Stomach (tissue), 9 donors: Measurements from ENCODE around the gene LTV1. TPM values are rescaled to one million over a fixed set of nuclear protein-coding genes. Genes with fewer than 3 reads are reported as not detected.
A peak's percentile ranks its signal among the peaks of the same experiment; 100 is the strongest.

Experiments
- DNase-seq, 2 donors: peaks; one replicate each; pipeline versions ENCODE4 v3.0.0 to v3.0.0-alpha.2; 2013 to 2019
- H3K27ac ChIP-seq, 5 donors: fragments of 200-600 bp in 4 of 5; sonication (generic) in 4 of 5; one replicate each; pipeline ENCODE4 v1.5.1; 2013 to 2019; ENCODE audit warnings: mild to moderate bottlenecking in 1 of 5, moderate library complexity in 1 of 5
- H3K27me3 ChIP-seq, 3 donors: fragments of 200-600 bp; sonication (generic); one replicate each; pipeline ENCODE4 v1.5.1; 2017 to 2019; ENCODE audit warnings: mixed run types in 1 of 3
- H3K36me3 ChIP-seq, 4 donors: fragments of 200-600 bp; sonication (generic); 1 replicate in 3 of 4; 2 replicates in 1 of 4; pipeline ENCODE4 v1.5.1; 2016 to 2019
- H3K4me1 ChIP-seq, 4 donors: fragments of 200-600 bp; sonication (generic); one replicate each; pipeline ENCODE4 v1.5.1; 2016 to 2019
- H3K4me3 ChIP-seq, 4 donors: fragments of 200-600 bp; sonication (generic) in 3 of 4; one replicate each; pipeline ENCODE4 v1.5.1; 2016 to 2019; ENCODE audit warnings: mild to moderate bottlenecking in 1 of 4
- H3K9me3 ChIP-seq, 4 donors: fragments of 200-600 bp; sonication (generic); one replicate each; pipeline ENCODE4 v1.5.1; 2016 to 2019
- EP300 ChIP-seq: sonication (generic); formaldehyde crosslinking; IDR thresholded peaks from one replicate; pipeline ENCODE4 v1.6.1; 2017; ENCODE audit warnings: antibody characterized with exemption
- POLR2A ChIP-seq, 4 donors: fragments of 450-650 bp; IDR thresholded peaks; one replicate each; pipeline ENCODE4 v1.6.1; 2016; ENCODE audit warnings: antibody characterized with exemption in 4 of 4, control low read depth in 2 of 4, mild to moderate bottlenecking in 1 of 4, moderate library complexity in 1 of 4
- POLR2AphosphoS5 ChIP-seq, 3 donors: sonication (generic); formaldehyde crosslinking; IDR thresholded peaks; one replicate each; pipeline ENCODE4 v1.6.1; 2016; ENCODE audit warnings: antibody characterized with exemption in 3 of 3
- WGBS, 5 donors: extraction: QIAGEN DNeasy Blood & Tissue Kit in 3 of 5; methylation state at CpG; one replicate each; pipeline versions ENCODE4 v1.1.5 to v1.1.7; 2013 to 2018; 5-methylcytosine and 5-hydroxymethylcytosine counted together
- intact Hi-C: fragments of 100-400 bp; cut with DNase I; formaldehyde crosslinking; loops from one replicate; pipeline ENCODE4 v1.15.1; 2023; ENCODE audit warnings: low total_unique reads
- polyA plus RNA-seq, 3 donors: library from polyadenylated mRNA; stranded (reverse); fragments of 200-250 nt; gene quantifications; one replicate each; pipeline ENCODE4 v1.2.3, GENCODE V29; 2013
- total RNA-seq, 5 donors: library from RNA; depleted of rRNA; stranded (reverse); fragments of >200 nt; gene quantifications; one replicate each; pipeline versions ENCODE4 v1.1.0 to v1.2.3, GENCODE V29; 2014 to 2016
- TF ChIP-seq, protein P1 (sequence below), 7 experiments: fragments of 450-650 bp in 4 of 7; fragments of 200-600 bp in 3 of 7; sonication (generic) in 3 of 7; IDR thresholded peaks; one replicate each; pipeline ENCODE4 v1.5.1; 2016 to 2019; ENCODE audit warnings: antibody characterized with exemption in 7 of 7, control low read depth in 2 of 7, mild to moderate bottlenecking in 1 of 7
- donor health status: healthy with polysubstance abuse.
- donor health status: Bipolar disorder and iron deficiency.
- donor health status: healthy.

LTV1 gene
- total and polyA plus RNA-seq, 8 donors: 1.2 to 25.3 (median 16.6) TPM

DNA sequence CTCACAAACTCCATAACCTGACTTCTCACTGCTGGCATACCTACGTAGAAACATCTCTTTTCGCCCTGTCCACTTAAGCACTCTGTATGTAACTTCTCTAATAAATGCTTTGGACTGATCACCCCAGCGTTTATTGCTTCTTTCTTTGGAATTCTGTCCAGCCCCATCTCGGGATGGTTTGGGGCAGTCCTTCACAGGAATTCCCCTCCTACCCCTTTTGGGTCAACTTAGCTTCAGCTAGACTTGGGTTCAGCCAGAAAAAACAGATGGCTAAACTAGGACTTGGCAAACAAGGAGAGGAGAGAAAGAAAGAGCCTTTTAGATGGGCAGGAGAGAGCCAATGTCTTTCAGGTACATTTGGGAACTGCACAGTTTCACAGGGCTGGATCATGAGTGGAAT lies 3.9 kb upstream of the LTV1 start:
- no peaks in the 10 kb centered on the region for H3K27me3 ChIP-seq
- intact Hi-C loops: no loop called here
- TF ChIP-seq POLR2A (IDR thresholded peaks at IDR 0.05): no peak
- no peak for TF ChIP-seq EP300
- TF ChIP-seq, protein P1, sequence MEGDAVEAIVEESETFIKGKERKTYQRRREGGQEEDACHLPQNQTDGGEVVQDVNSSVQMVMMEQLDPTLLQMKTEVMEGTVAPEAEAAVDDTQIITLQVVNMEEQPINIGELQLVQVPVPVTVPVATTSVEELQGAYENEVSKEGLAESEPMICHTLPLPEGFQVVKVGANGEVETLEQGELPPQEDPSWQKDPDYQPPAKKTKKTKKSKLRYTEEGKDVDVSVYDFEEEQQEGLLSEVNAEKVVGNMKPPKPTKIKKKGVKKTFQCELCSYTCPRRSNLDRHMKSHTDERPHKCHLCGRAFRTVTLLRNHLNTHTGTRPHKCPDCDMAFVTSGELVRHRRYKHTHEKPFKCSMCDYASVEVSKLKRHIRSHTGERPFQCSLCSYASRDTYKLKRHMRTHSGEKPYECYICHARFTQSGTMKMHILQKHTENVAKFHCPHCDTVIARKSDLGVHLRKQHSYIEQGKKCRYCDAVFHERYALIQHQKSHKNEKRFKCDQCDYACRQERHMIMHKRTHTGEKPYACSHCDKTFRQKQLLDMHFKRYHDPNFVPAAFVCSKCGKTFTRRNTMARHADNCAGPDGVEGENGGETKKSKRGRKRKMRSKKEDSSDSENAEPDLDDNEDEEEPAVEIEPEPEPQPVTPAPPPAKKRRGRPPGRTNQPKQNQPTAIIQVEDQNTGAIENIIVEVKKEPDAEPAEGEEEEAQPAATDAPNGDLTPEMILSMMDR (IDR thresholded peaks at IDR 0.05): no peak
- no peak for TF ChIP-seq POLR2AphosphoS5 (IDR thresholded peaks at IDR 0.05)
- WGBS, 5 donors: 73 to 84% (median 75%) methylated on average over 4 of the region's 4 CpGs
- H3K36me3 ChIP-seq: no peaks in the 10 kb centered on the region
- no peak overlapping the region for H3K4me3 ChIP-seq
- H3K27ac ChIP-seq: peak overlapping the region in 3 of 5 donors; percentile 15 to 42 (median 19)
- no peaks in the 10 kb centered on the region for H3K9me3 ChIP-seq
- no peak for DNase-seq
- peaks cover 5 to 25% (median 18%) of the 10 kb centered on the region in 4 donors for H3K4me1 ChIP-seq

DNA sequence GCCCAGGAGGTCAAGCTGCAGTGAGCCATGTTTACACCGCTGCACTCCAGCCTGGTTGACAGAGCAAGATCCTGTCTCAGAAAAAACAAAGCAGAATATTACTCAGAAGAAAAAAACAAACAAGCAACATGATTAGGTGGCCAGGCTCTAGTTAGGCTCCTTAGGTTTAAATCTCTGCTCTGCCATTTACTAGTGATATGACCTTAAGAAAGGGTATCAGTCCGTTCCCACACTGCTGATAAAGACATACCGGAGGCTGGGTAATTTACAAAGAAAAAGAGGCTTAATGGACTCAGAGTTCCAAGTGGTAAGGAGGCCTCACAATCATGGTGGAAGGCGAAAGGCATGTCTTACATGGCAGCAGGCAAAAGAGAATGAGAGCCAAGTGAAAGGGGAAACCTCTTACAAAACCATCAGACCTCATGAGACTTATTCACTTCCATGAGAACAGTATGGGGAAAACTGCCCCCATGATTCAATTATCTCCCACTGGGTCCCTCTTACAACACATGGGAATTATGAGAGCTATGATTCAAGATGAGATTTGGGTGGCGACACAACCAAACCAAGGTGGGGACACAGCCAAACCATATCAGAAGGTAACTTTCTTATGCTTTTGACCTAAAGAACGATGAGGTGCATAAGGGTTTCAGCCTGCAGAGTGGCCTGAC lies 2.4 kb upstream of the LTV1 start:
- intact Hi-C loops: loop anchor here (10.0 kb wide), 1 partner anchor 266 kb away; no protein-coding TSS in a partner anchor
- TF ChIP-seq POLR2A (IDR thresholded peaks at IDR 0.05) (no peak), POLR2AphosphoS5 (IDR thresholded peaks at IDR 0.05) (peak in 1 of 3 donors; percentile 11)
- 62 to 83% (median 74%) methylated on average over 6 of the region's 6 CpGs for WGBS, 5 donors

GRCh38 chr6:143842461-143842901 lies 657 bp upstream of the LTV1 start:
- TF ChIP-seq, protein P1 (IDR thresholded peaks at IDR 0.05): no peak
- no peak for TF ChIP-seq POLR2A (IDR thresholded peaks at IDR 0.05)
- TF ChIP-seq EP300: no peak
- TF ChIP-seq POLR2AphosphoS5 (IDR thresholded peaks at IDR 0.05): no peak
- Histone ChIP-seq H3K27me3 (no peaks in the 10 kb centered on the region), H3K4me1 (peaks cover 8 to 38% (median 28%) of the 10 kb centered on the region in 4 donors), H3K36me3 (peaks cover 11 to 31% (median 28%) of the 10 kb centered on the region in 4 donors), H3K27ac (peak overlapping the region; percentile 77 to 97 (median 93)), H3K4me3 (peak overlapping the region; percentile 71 to 87 (median 86)), H3K9me3 (no peaks in the 10 kb centered on the region)
- DNase-seq: no peak
- intact Hi-C loops: loop anchor here (10.0 kb wide), 1 partner anchor 268 kb away; no protein-coding TSS in a partner anchor
- 11 to 25% (median 20%) methylated on average over 7 of the region's 7 CpGs for WGBS, 5 donors

More for the DNA sequence above, 2.4 kb upstream of the LTV1 start:
- Histone ChIP-seq H3K27me3 (no peaks in the 10 kb centered on the region), H3K9me3 (no peaks in the 10 kb centered on the region), H3K27ac (peak overlapping the region in 2 of 5 donors; percentile 34 to 47), H3K4me1 (peaks cover 8 to 37% (median 25%) of the 10 kb centered on the region in 4 donors), H3K4me3 (no peak overlapping the region), H3K36me3 (peaks cover 7 to 14% (median 10%) of the 10 kb centered on the region in 4 donors)
- DNase-seq: no peak

GRCh38 chr6:143843677-143843999 lies 500 bp downstream of the LTV1 start:
- 0 to 1% (median 1%) methylated on average over 9 of the region's 9 CpGs for WGBS, 5 donors
- H3K4me1 ChIP-seq: peaks cover 8 to 37% (median 27%) of the 10 kb centered on the region in 4 donors
- DNase-seq: no peak
- H3K4me3 ChIP-seq: peak overlapping the region; percentile 71 to 87 (median 86)
- no peaks in the 10 kb centered on the region for H3K27me3 ChIP-seq
- intact Hi-C loops: loop anchor here (10.0 kb wide), 1 partner anchor 269 kb away; no protein-coding TSS in a partner anchor
- H3K27ac ChIP-seq: peak overlapping the region; percentile 77 to 97 (median 93)
- no peak for TF ChIP-seq POLR2A (IDR thresholded peaks at IDR 0.05)
- no peak for TF ChIP-seq POLR2AphosphoS5 (IDR thresholded peaks at IDR 0.05)
- no peak for TF ChIP-seq EP300
- TF ChIP-seq, protein P1 (IDR thresholded peaks at IDR 0.05): no peak
- H3K9me3 ChIP-seq: no peaks in the 10 kb centered on the region
- H3K36me3 ChIP-seq: peaks cover 22 to 43% (median 40%) of the 10 kb centered on the region in 4 donors
